ENCODE data around the gene SPPL2A. TPM values are rescaled to one million over a fixed set of nuclear protein-coding genes. Genes with fewer than 3 reads are reported as not detected.

The SPPL2A gene
- total and polyA plus RNA-seq, 11 donors = 21.5 to 231 (median 115) TPM

DNA sequence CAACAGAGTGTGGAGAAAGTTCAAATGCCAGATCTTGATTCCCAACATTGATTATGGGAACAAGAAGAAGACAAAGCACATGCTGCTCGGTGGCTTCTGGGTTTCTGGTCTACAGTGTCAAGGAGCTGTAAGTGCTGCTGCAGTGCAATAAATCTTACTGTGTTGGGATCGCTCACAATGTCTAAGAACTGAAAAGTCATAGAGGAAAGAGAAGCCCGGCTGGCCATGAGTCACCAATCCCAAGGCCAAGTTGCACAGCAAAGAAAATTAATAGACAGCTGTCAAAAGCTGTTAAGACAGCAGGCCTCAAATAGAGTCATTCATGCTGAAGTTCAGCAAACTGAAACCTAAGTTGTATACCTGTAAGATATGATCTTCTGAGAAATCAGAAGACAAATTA is 33.2 kb upstream of the SPPL2A start:
- ATAC-seq = no peak
- H3K4me1 ChIP-seq = no peaks in the 10 kb centered on the region
- H3K4me3 ChIP-seq = no peak overlapping the region
- TF ChIP-seq CTCF (IDR thresholded peaks at IDR 0.05) = no peak
- TF ChIP-seq POLR2A (IDR thresholded peaks at IDR 0.05) = no peak
- no peak overlapping the region for H3K27ac ChIP-seq
- no peak for DNase-seq
- intact Hi-C loops (cut with DNase I) = loop anchor here in 1 of 10 donors (10.0 kb wide), 1 partner anchor 56 kb away; no protein-coding TSS in a partner anchor
- WGBS, 4 donors = 73 to 82% (median 80%) methylated on average over 3 of the region's 3 CpGs
- no peaks in the 10 kb centered on the region for H3K36me3 ChIP-seq
- no peaks in the 10 kb centered on the region for H3K9me3 ChIP-seq
- H3K27me3 ChIP-seq = no peaks in the 10 kb centered on the region

DNA sequence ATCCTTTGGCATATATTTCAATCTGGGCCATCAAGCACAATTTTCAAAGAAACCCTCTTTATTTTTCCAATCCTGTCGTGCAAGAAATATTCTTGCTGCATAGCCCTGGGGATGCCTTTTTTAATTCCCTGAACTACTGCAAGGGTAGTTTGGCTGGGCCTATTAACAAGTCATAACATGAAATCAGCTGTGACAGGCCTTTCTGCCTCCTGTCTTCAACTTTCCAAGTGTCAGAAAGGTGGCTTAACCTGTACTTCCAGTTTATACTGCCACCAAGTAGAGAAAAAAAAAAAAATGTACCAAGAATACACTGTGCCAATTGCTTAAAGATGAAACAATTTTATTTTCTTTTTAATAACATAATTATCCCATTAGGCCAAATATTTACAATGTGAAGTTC is 32.4 kb upstream of the SPPL2A start:
- no peaks in the 10 kb centered on the region for H3K4me1 ChIP-seq
- TF ChIP-seq CTCF (IDR thresholded peaks at IDR 0.05) (no peak), POLR2A (IDR thresholded peaks at IDR 0.05) (no peak)
- H3K27ac ChIP-seq = no peak overlapping the region
- intact Hi-C loops (cut with DNase I) = loop anchor here in 1 of 10 donors (10.0 kb wide), 1 partner anchor 57 kb away; no protein-coding TSS in a partner anchor
- H3K9me3 ChIP-seq = no peaks in the 10 kb centered on the region
- ATAC-seq = no peak
- DNase-seq = no peak
- WGBS, 4 donors = 89 to 91% (median 90%) methylated on average over 1 of the region's 1 CpG
- no peaks in the 10 kb centered on the region for H3K27me3 ChIP-seq
- H3K4me3 ChIP-seq = no peak overlapping the region
- H3K36me3 ChIP-seq = no peaks in the 10 kb centered on the region

DNA sequence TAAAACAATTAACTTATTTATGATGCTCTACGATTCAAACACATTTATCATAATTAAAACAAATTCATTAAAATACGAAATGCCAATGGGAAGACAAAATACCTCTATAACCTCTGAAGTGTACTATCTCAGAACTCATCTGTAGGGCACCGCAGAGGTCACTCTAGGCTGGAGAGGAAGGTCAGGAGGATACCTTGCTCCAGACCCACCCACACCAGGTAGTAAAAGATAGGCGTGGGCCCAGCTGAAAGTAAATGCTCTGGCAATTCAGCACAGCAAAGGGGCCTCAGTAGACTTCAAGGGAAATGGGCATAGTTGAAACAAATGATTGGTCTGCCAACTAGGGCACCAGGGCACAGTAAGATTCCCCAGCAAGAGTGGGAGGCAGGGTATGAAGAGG is 26.0 kb upstream of the SPPL2A start:
- Histone ChIP-seq H3K4me1 (no peaks in the 10 kb centered on the region), H3K27me3 (no peaks in the 10 kb centered on the region), H3K9me3 (no peaks in the 10 kb centered on the region), H3K4me3 (no peak overlapping the region), H3K36me3 (no peaks in the 10 kb centered on the region), H3K27ac (no peak overlapping the region)
- intact Hi-C loops (cut with DNase I) = loop anchor here in 1 of 10 donors (10.0 kb wide), 1 partner anchor 63 kb away; no protein-coding TSS in a partner anchor
- ATAC-seq = no peak
- 78 to 93% (median 84%) methylated on average over 4 of the region's 4 CpGs for WGBS, 4 donors
- TF ChIP-seq POLR2A (IDR thresholded peaks at IDR 0.05) = no peak
- no peak for TF ChIP-seq CTCF (IDR thresholded peaks at IDR 0.05)
- DNase-seq = no peak

DNA sequence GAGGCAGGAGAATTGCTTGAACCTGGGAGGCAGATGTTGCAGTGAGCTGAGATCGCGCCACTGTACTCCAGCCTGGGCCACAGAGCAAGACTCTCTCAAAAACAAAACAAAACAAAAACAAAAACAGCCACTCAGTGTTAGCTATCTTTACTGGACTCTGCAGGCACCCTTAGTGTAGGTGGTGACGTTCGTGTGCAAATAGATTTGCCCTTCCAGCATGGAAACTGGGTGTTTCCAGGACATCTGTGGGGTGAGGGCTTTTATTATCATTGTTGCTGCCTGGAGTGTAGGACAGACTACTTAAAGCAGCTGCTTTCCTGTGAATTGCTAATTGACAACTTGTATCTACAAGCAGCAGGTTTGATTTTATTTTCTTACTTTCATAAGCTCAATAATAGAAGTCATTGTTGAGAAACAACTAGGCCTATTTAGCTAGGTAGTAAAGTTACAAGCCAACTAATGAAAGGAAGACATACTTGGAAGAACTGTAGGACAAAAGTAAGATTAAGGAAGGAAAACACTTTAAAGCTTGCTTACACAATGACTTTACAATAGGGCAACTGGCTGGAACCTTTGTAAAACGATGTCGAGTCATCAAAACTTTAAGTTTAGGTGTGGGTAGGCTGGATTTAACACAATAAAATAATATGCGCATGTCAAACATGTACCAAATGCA is 25.4 kb upstream of the SPPL2A start:
- no peak for TF ChIP-seq CTCF (IDR thresholded peaks at IDR 0.05)
- TF ChIP-seq POLR2A (IDR thresholded peaks at IDR 0.05) = no peak
- Histone ChIP-seq H3K9me3 (no peaks in the 10 kb centered on the region), H3K27ac (no peak overlapping the region), H3K4me1 (no peaks in the 10 kb centered on the region), H3K4me3 (no peak overlapping the region), H3K27me3 (no peaks in the 10 kb centered on the region), H3K36me3 (no peaks in the 10 kb centered on the region)
- ATAC-seq (no peak), DNase-seq (no peak)
- 87 to 90% (median 88%) methylated on average over 7 of the region's 7 CpGs for whole genome bisulfite sequencing, 4 donors
- intact Hi-C loops (cut with DNase I) = loop anchor here in 1 of 10 donors (10.0 kb wide), 1 partner anchor 64 kb away; no protein-coding TSS in a partner anchor

All from heart left ventricle (tissue), 16 donors.